IMR-90 (cell line): ENCODE data around the gene ALPI. TPM values are rescaled to one million over a fixed set of nuclear protein-coding genes. Genes with fewer than 3 reads are reported as not detected.
A peak's percentile ranks its signal among the peaks of the same experiment; 100 is the strongest.
"Not testable (repeated sequence)": the region's sequence is repeated elsewhere in the genome, so short reads cannot be mapped to it uniquely, and the experiment has no call there.

ENCODE experiments used
- ATAC-seq: fragments of 200-7000 bp; cut with Tn5 transposase; 2 replicates; pipeline ENCODE4 v1.9.1; 2020; ENCODE audit warnings: low read depth, mild to moderate bottlenecking, moderate library complexity
- BruUV-seq: library from RNA; stranded (reverse); fragments of 400-500 nt; replicated peaks from 2 replicates; lab custom pipeline; 2021; lab: Mats Ljungman, UMichigan
- CTCF ChIA-PET: fragments of 300-600 bp; formaldehyde crosslinking; extraction: SDS; loops from one replicate; lab custom pipeline; 2021; ENCODE audit warnings: antibody characterized with exemption; lab: Yijun Ruan, JAX
- POLR2A ChIA-PET: fragments of 300-600 bp; sonication (Branson Sonifier 250); formaldehyde crosslinking; loops from one replicate; lab custom pipeline; 2022; ENCODE audit warnings: antibody characterized with exemption; ENCODE audit not compliant: unreplicated experiment; lab: Charles Lee
- DNase-seq: peaks from one replicate; pipeline ENCODE4 v3.0.0; 2013
- H2AFZ ChIP-seq: replicated peaks from 2 replicates; pipeline ENCODE3; 2013; ENCODE audit warnings: low read length, mild to moderate bottlenecking; ENCODE audit not compliant: poor library complexity
- H2AK5ac ChIP-seq: 2 replicates; pipeline ENCODE4 v1.6.1; 2013; ENCODE audit warnings: low read depth, low read length, inconsistent platforms
- H2AK9ac ChIP-seq: replicated peaks from 2 replicates; pipeline ENCODE3; 2013; ENCODE audit warnings: mild to moderate bottlenecking, low read depth, low read length, moderate library complexity; ENCODE audit not compliant: poor library complexity
- H2BK120ac ChIP-seq: 2 replicates; pipeline ENCODE4 v1.6.1; 2013; ENCODE audit warnings: low read depth, low read length, inconsistent platforms
- H2BK15ac ChIP-seq: 3 replicates; pipeline ENCODE4 v1.6.1; 2013; ENCODE audit warnings: low read depth, low read length, inconsistent platforms
- H2BK20ac ChIP-seq: 2 replicates; pipeline ENCODE4 v1.6.1; 2013; ENCODE audit warnings: low read depth, mild to moderate bottlenecking, inconsistent platforms, low read length, moderate library complexity
- H2BK5ac ChIP-seq: 2 replicates; pipeline ENCODE4 v1.6.1; 2013; ENCODE audit warnings: mild to moderate bottlenecking, low read depth, low read length, inconsistent platforms; ENCODE audit not compliant: poor library complexity, severe bottlenecking
- H3K14ac ChIP-seq: replicated peaks from 2 replicates; pipeline ENCODE4 v1.6.1; 2013; ENCODE audit warnings: low read depth, low read length, inconsistent platforms
- H3K18ac ChIP-seq: 2 replicates; pipeline ENCODE4 v1.6.1; 2013; ENCODE audit warnings: low read depth, low read length, control low read depth
- H3K23ac ChIP-seq: 2 replicates; pipeline ENCODE4 v1.6.1; 2013; ENCODE audit warnings: low read depth, low read length, inconsistent platforms
- H3K27ac ChIP-seq: 2 replicates; pipeline ENCODE4 v1.5.1; 2013; ENCODE audit warnings: mild to moderate bottlenecking, control low read depth, low read length; ENCODE audit not compliant: insufficient read depth
- H3K27me3 ChIP-seq: 2 replicates; pipeline ENCODE4 v1.6.1; 2013; ENCODE audit warnings: low read length; ENCODE audit not compliant: control insufficient read depth, insufficient read depth
- H3K36me3 ChIP-seq: 2 replicates; pipeline ENCODE4 v1.6.1; 2013; ENCODE audit warnings: low read length, mixed read lengths; ENCODE audit not compliant: control insufficient read depth, insufficient read depth
- H3K4ac ChIP-seq: 2 replicates; pipeline ENCODE4 v1.6.1; 2013; ENCODE audit warnings: low read depth, low read length, inconsistent platforms
- H3K4me1 ChIP-seq: 2 replicates; pipeline ENCODE4 v1.6.1; 2013; ENCODE audit warnings: low read length, mixed read lengths; ENCODE audit not compliant: control insufficient read depth, insufficient read depth
- H3K4me2 ChIP-seq: 2 replicates; pipeline ENCODE4 v1.6.1; 2013; ENCODE audit warnings: low read depth, mild to moderate bottlenecking, control low read depth, low read length, moderate library complexity
- H3K4me3 ChIP-seq: 2 replicates; pipeline ENCODE4 v1.5.1; 2013; ENCODE audit warnings: low read depth, mild to moderate bottlenecking, control low read depth, low read length, moderate library complexity; ENCODE audit not compliant: insufficient read depth
- H3K56ac ChIP-seq: 2 replicates; pipeline ENCODE4 v1.6.1; 2013; ENCODE audit warnings: low read length, inconsistent platforms; ENCODE audit not compliant: insufficient read depth; ENCODE audit errors: extremely low read depth
- H3K79me1 ChIP-seq, 2 experiments: 2 replicates each; pipeline ENCODE4 v1.6.1; 2013; ENCODE audit warnings: low read length in 2 of 2, inconsistent platforms in 1 of 2, low read depth in 1 of 2
- H3K9ac ChIP-seq: 2 replicates; pipeline ENCODE4 v1.6.1; 2013; ENCODE audit warnings: low read depth, low read length, control low read depth
- H3K9me1 ChIP-seq: 2 replicates; pipeline ENCODE4 v1.6.1; 2013; ENCODE audit warnings: low read length, inconsistent platforms; ENCODE audit not compliant: insufficient read depth
- H3K9me3 ChIP-seq: 2 replicates; pipeline ENCODE4 v1.6.1; 2013; ENCODE audit warnings: low read length; ENCODE audit not compliant: control insufficient read depth, insufficient read depth
- H4K20me1 ChIP-seq: 2 replicates; pipeline ENCODE4 v1.6.1; 2013; ENCODE audit warnings: low read length, inconsistent platforms; ENCODE audit not compliant: insufficient read depth
- H4K5ac ChIP-seq: 2 replicates; pipeline ENCODE4 v1.6.1; 2013; ENCODE audit warnings: mild to moderate bottlenecking, low read depth, low read length, control low read depth
- H4K8ac ChIP-seq, 2 experiments: 2 replicates each; pipeline ENCODE4 v1.6.1; 2013; ENCODE audit warnings: low read depth in 2 of 2, low read length in 2 of 2, control low read depth in 1 of 2, inconsistent platforms in 1 of 2
- H4K91ac ChIP-seq: 2 replicates; pipeline ENCODE4 v1.6.1; 2013; ENCODE audit warnings: low read depth, low read length, inconsistent platforms; ENCODE audit not compliant: insufficient read depth
- RAD21 ChIP-seq: IDR thresholded peaks from 2 replicates; pipeline ENCODE4 v1.6.1; 2012; ENCODE audit warnings: low read length, improper control_type of control experiment
- SMC3 ChIP-seq: fragments of 150-350 bp; IDR thresholded peaks from 2 replicates; pipeline ENCODE4 v1.6.1; 2016; ENCODE audit warnings: low read depth, mild to moderate bottlenecking, antibody characterized with exemption, low read length, moderate library complexity
- WGBS, 2 experiments: methylation state at CpG; one replicate each; pipeline versions ENCODE4 v1.1.5 to v1.1.7; 2013; ENCODE audit warnings: missing lambda C conversion rate in 2 of 2; ENCODE audit not compliant: insufficient read length in 1 of 2; ENCODE audit errors: extremely low coverage in 2 of 2; 5-methylcytosine and 5-hydroxymethylcytosine counted together
- dilution Hi-C: fragments of 300-500 bp; cut with HindIII; formaldehyde crosslinking; loops from one replicate; pipeline ENCODE4 v1.14.3; 2018; ENCODE audit warnings: low sequenced_read_pairs; ENCODE audit not compliant: unreplicated experiment
- in situ Hi-C: fragments of 300-500 bp; cut with MboI; formaldehyde crosslinking; loops from 3 replicates; pipeline ENCODE4 v1.14.3; 2019; ENCODE audit warnings: low sequenced_read_pairs, inconsistent platforms, mixed read lengths
- intact Hi-C: fragments of 100-400 bp; cut with micrococcal nuclease; formaldehyde crosslinking; loops from 2 replicates; pipeline ENCODE4 v1.10.0; 2022
- polyA plus RNA-seq, 3 experiments: library from polyadenylated mRNA; depleted of rRNA; stranded (reverse); fragments of >200 nt; gene quantifications; 2 replicates each; pipeline ENCODE4 v1.2.3, GENCODE V29; 2012; ENCODE audit warnings: low replicate concordance in 1 of 3
- total RNA-seq: library from RNA; depleted of rRNA; stranded (reverse); fragments of >200 nt; gene quantifications from 2 replicates; pipeline ENCODE4 v1.2.3, GENCODE V29; 2012
- TF ChIP-seq, protein P1 (sequence below): conservative IDR thresholded peaks from 2 replicates; pipeline ENCODE4 v1.5.1; 2012; ENCODE audit warnings: mild to moderate bottlenecking, low read depth, low read length, improper control_type of control experiment

Gene ALPI
- total and polyA plus RNA-seq, 2 of the 4 experiments (the other 2 are of a cell fraction): not detected

DNA sequence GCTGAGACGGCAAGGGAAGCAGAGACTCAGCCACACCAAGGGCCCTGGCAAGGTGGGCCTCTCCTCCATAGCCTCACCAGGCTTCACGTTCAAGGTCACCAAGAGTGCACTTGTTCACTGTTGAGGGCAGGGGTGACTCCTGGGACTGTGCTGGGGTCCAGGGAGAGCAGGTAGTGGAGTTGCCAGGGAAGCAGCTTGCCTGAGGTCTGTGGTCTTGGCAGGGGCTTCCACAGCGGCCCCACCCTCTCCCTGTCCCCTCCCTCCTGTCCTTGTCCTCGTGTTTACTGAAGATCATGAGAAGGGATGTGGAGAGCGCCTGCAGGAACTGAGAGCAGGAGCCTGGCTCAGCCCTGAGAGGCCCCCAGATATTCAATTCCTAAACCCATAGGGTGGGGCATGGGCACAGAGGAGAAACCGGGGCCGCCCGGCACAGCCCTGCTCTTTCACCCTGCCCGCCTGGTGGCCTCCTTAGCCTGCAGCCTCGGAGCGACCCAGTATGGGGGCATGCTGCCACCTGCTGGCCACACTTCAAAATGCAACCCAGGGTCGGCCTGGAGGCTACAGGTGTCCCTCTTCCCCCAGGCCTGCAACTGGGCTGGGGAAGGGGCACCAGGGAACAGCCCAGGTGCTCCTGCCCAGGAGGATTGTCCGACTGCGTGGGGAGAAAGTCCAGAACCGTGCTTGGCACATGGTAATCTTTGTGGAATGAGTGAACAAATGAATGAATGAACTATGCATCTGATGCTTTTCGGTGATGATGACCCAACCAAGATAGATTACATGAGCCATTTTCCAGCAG is 15.5 kb upstream of the ALPI start:
- H3K79me1 ChIP-seq, H4K91ac ChIP-seq, BruUV-seq, H3K9me1 ChIP-seq, H3K14ac ChIP-seq, H3K4ac ChIP-seq, H2BK15ac ChIP-seq, H4K8ac ChIP-seq, H3K9me3 ChIP-seq, H2AK5ac ChIP-seq, H2BK5ac ChIP-seq, H3K27ac ChIP-seq, H3K4me1 ChIP-seq, H3K56ac ChIP-seq, in situ Hi-C loops, dilution Hi-C loops, H3K4me2 ChIP-seq, H3K9ac ChIP-seq, H3K36me3 ChIP-seq, H4K20me1 ChIP-seq, H3K4me3 ChIP-seq, H3K23ac ChIP-seq, POLR2A ChIA-PET, H2BK20ac ChIP-seq, H2BK120ac ChIP-seq, H4K5ac ChIP-seq, H3K18ac ChIP-seq: not testable (repeated sequence)
- DNase-seq: peak; percentile 48
- H2AK9ac ChIP-seq: peak overlapping the region; percentile 82
- peak overlapping the region; percentile 33 for H2AFZ ChIP-seq
- peaks cover 21% of the 10 kb centered on the region for H3K27me3 ChIP-seq
- WGBS, 2 experiments: no CpG with 5 or more reads among the region's 16 CpGs
- CTCF ChIA-PET: interaction anchor here (0.7 kb wide), 1 partner anchor 69 kb away, joined by 3 read pairs; no protein-coding TSS in a partner anchor
- intact Hi-C loops: loop anchor here (1.0 to 5.0 kb wide), 6 partner anchors 113 to 588 kb away; no protein-coding TSS in a partner anchor
- peak; percentile 86 for ATAC-seq
- peak; percentile 61 for TF ChIP-seq SMC3
- TF ChIP-seq, protein P1, sequence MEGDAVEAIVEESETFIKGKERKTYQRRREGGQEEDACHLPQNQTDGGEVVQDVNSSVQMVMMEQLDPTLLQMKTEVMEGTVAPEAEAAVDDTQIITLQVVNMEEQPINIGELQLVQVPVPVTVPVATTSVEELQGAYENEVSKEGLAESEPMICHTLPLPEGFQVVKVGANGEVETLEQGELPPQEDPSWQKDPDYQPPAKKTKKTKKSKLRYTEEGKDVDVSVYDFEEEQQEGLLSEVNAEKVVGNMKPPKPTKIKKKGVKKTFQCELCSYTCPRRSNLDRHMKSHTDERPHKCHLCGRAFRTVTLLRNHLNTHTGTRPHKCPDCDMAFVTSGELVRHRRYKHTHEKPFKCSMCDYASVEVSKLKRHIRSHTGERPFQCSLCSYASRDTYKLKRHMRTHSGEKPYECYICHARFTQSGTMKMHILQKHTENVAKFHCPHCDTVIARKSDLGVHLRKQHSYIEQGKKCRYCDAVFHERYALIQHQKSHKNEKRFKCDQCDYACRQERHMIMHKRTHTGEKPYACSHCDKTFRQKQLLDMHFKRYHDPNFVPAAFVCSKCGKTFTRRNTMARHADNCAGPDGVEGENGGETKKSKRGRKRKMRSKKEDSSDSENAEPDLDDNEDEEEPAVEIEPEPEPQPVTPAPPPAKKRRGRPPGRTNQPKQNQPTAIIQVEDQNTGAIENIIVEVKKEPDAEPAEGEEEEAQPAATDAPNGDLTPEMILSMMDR: peak; percentile 87
- TF ChIP-seq RAD21: peak; percentile 84
